DND-41 (cell line): ENCODE data around the gene CACHD1.
"Not testable (repeated sequence)": the region's sequence is repeated elsewhere in the genome, so short reads cannot be mapped to it uniquely, and the experiment has no call there.

Experiments used
- ATAC-seq: fragments of 200-7000 bp; cut with Tn5 transposase; 3 replicates; pipeline ENCODE4 v1.9.1; 2021; ENCODE audit warnings: low read depth; ENCODE audit not compliant: insufficient read depth
- DNase-seq: peaks from one replicate; pipeline ENCODE4 v3.0.0-alpha.2; 2020
- H2AFZ ChIP-seq: 2 replicates; pipeline ENCODE4 v1.6.0; 2012; ENCODE audit warnings: low read depth, low read length
- H3K27ac ChIP-seq: 2 replicates; pipeline ENCODE4 v1.5.1; 2012; ENCODE audit warnings: low read length, inconsistent platforms
- H3K27me3 ChIP-seq: fragments of 200-600 bp; sonication (generic); 2 replicates; pipeline ENCODE4 v1.6.0; 2012; ENCODE audit warnings: low read length, mild to moderate bottlenecking, inconsistent platforms; ENCODE audit not compliant: insufficient read depth, poor library complexity
- H3K36me3 ChIP-seq: 2 replicates; pipeline ENCODE4 v1.5.1; 2012; ENCODE audit warnings: low read length, inconsistent platforms; ENCODE audit not compliant: insufficient read depth
- H3K4me1 ChIP-seq: 2 replicates; pipeline ENCODE4 v1.5.1; 2012; ENCODE audit warnings: mild to moderate bottlenecking, low read length; ENCODE audit not compliant: insufficient read depth
- H3K4me2 ChIP-seq: 2 replicates; pipeline ENCODE4 v1.6.0; 2012; ENCODE audit warnings: mild to moderate bottlenecking, moderate library complexity, low read length, inconsistent platforms; ENCODE audit not compliant: insufficient read depth
- H3K4me3 ChIP-seq, 2 experiments: fragments of 200-600 bp in 1 of 2; shearing (Covaris generic) in 1 of 2; 2 replicates each; pipeline ENCODE4 v1.5.1; 2012 to 2016; ENCODE audit warnings: inconsistent platforms in 2 of 2, low read length in 2 of 2, mild to moderate bottlenecking in 2 of 2, low read depth in 1 of 2, moderate library complexity in 1 of 2
- H3K79me2 ChIP-seq: 2 replicates; pipeline ENCODE4 v1.6.0; 2012; ENCODE audit warnings: low read length, inconsistent platforms; ENCODE audit not compliant: insufficient read depth
- H3K9ac ChIP-seq: 2 replicates; pipeline ENCODE4 v1.6.0; 2012; ENCODE audit warnings: low read depth, mild to moderate bottlenecking, inconsistent platforms, low read length, moderate library complexity
- H3K9me3 ChIP-seq: 2 replicates; pipeline ENCODE4 v1.5.1; 2012; ENCODE audit warnings: low read length, moderate library complexity, mild to moderate bottlenecking, inconsistent platforms; ENCODE audit not compliant: insufficient read depth, severe bottlenecking
- H4K20me1 ChIP-seq: 2 replicates; pipeline ENCODE4 v1.6.0; 2012; ENCODE audit warnings: low read length; ENCODE audit not compliant: insufficient read depth
- EZH2 ChIP-seq: IDR thresholded peaks from 3 replicates; pipeline ENCODE4 v1.6.1; 2012; ENCODE audit warnings: borderline replicate concordance, low read depth, mild to moderate bottlenecking, moderate library complexity, low read length, inconsistent platforms; ENCODE audit not compliant: severe bottlenecking
- TF ChIP-seq, protein P1 (sequence below): IDR thresholded peaks from 2 replicates; pipeline ENCODE4 v1.5.1; 2012; ENCODE audit warnings: borderline replicate concordance, low read length, moderate library complexity, mild to moderate bottlenecking; ENCODE audit not compliant: poor library complexity, severe bottlenecking; ENCODE audit errors: extremely low read depth

Gene CACHD1

DNA sequence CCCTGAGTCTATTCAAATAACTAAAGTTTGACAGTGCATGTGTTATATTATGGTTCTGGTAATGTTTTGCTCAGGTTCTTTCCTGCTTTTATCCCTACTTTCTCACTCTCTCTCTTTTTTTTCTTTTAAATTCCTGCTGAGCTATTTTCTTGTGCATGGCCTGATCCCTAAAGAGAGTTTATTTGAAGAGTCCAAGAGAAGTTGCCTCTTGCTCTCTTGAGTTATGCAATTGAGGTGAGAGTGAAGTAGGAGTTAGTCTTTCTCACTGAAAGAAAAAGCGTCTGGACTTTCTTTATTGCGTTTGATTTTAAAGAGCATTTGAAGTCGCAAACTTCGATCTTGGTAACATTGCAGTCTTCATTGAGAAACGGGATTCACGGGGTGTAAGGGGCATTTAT lies 138.7 kb downstream of the CACHD1 start:
- Histone ChIP-seq H3K4me3 (no peak overlapping the region), H3K27ac (no peak overlapping the region), H2AFZ (no peak overlapping the region), H3K4me2 (no peak overlapping the region), H3K36me3 (no peaks in the 10 kb centered on the region), H4K20me1 (no peaks in the 10 kb centered on the region), H3K79me2 (no peaks in the 10 kb centered on the region), H3K9ac (no peak overlapping the region), H3K27me3 (peaks cover 7% of the 10 kb centered on the region), H3K9me3 (no peaks in the 10 kb centered on the region), H3K4me1 (no peaks in the 10 kb centered on the region)
- ATAC-seq = no peak
- TF ChIP-seq EZH2 = no peak
- TF ChIP-seq, protein P1, sequence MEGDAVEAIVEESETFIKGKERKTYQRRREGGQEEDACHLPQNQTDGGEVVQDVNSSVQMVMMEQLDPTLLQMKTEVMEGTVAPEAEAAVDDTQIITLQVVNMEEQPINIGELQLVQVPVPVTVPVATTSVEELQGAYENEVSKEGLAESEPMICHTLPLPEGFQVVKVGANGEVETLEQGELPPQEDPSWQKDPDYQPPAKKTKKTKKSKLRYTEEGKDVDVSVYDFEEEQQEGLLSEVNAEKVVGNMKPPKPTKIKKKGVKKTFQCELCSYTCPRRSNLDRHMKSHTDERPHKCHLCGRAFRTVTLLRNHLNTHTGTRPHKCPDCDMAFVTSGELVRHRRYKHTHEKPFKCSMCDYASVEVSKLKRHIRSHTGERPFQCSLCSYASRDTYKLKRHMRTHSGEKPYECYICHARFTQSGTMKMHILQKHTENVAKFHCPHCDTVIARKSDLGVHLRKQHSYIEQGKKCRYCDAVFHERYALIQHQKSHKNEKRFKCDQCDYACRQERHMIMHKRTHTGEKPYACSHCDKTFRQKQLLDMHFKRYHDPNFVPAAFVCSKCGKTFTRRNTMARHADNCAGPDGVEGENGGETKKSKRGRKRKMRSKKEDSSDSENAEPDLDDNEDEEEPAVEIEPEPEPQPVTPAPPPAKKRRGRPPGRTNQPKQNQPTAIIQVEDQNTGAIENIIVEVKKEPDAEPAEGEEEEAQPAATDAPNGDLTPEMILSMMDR = no peak
- DNase-seq = no peak

DNA sequence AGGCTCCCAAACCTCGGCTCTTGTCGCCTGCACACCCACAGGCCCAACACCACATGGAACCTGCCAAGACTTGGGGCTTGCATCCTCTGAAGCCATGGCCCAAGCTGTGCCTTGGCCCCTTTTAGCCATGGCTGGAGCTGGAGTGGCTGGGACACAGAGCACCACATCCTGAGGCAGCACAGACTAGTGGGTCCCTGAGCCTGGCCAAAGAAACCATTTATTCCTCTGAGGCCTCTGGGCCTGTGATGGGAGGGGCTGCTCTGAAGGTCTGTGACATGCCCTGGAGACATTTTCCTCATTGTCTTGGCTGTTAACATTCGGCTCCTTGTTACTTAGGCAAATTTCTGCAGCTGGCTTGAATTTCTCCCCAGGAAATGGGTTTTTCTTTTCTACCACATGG lies 141.0 kb downstream of the CACHD1 start:
- not testable (repeated sequence) for H3K9me3 ChIP-seq, ATAC-seq, H3K27ac ChIP-seq, H2AFZ ChIP-seq, H4K20me1 ChIP-seq, H3K4me2 ChIP-seq, H3K4me3 ChIP-seq, H3K36me3 ChIP-seq, H3K4me1 ChIP-seq, H3K27me3 ChIP-seq, H3K9ac ChIP-seq, H3K79me2 ChIP-seq, DNase-seq

DNA sequence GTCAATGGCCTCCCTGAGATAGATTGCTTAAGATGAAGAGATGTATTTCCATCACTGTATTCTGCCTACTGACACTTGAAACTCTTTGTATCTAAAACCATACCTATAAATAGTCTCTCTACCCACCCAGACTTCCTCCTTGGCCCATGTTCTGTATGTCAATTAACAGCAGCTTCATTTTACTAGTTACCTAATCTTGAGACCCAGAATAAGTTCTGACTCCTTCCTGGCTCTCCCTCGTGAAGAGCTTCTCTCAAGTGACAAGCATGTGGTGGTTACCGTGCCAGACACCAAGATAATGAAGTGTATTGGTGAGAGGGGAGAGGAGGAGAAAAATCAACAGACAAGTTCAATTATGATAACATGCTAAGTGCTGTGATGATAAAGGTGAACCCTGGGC lies 146.1 kb downstream of the CACHD1 start:
- Histone ChIP-seq H2AFZ (no peak overlapping the region), H3K4me3 (no peak overlapping the region), H3K4me1 (no peaks in the 10 kb centered on the region), H3K4me2 (no peak overlapping the region), H3K27me3 (peaks cover 3% of the 10 kb centered on the region), H3K9me3 (no peaks in the 10 kb centered on the region), H3K79me2 (no peaks in the 10 kb centered on the region), H4K20me1 (no peaks in the 10 kb centered on the region), H3K9ac (no peak overlapping the region), H3K27ac (no peak overlapping the region), H3K36me3 (no peaks in the 10 kb centered on the region)
- no peak for DNase-seq
- no peak for TF ChIP-seq EZH2
- TF ChIP-seq, protein P1 = no peak
- ATAC-seq = no peak

DNA sequence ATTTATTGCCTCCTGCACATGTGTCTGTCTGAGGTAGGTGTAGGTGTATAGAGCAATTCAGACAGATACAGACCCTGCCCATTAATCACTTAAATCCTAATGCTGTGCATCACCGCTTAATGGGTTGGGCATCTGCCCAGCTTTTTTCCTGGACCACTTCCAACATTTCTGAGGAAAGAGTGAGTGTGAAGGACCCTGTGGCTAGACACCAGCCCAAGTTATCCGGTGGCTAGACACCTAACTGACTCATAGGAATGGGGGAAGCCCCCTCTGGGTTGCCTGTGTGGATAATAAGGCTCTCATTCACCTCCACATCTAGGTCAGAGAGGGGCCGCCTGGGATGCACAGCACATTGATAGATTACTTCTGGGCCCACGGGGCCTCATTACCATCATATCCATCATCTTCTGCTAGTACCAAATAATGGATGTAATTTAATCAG lies 153.8 kb downstream of the CACHD1 start:
- no peak overlapping the region for H3K9ac ChIP-seq
- H4K20me1 ChIP-seq = no peaks in the 10 kb centered on the region
- no peaks in the 10 kb centered on the region for H3K27me3 ChIP-seq
- H3K9me3 ChIP-seq = no peaks in the 10 kb centered on the region
- no peak for DNase-seq
- no peak overlapping the region for H2AFZ ChIP-seq
- no peak for TF ChIP-seq EZH2
- TF ChIP-seq, protein P1 = no peak
- no peak for ATAC-seq
- no peak overlapping the region for H3K4me2 ChIP-seq
- H3K4me3 ChIP-seq = no peak overlapping the region
- H3K27ac ChIP-seq = no peak overlapping the region
- H3K36me3 ChIP-seq = no peaks in the 10 kb centered on the region
- H3K79me2 ChIP-seq = no peaks in the 10 kb centered on the region
- no peaks in the 10 kb centered on the region for H3K4me1 ChIP-seq
